OCI-LY7 (cell line): ENCODE results near the gene PRPF40B. TPM values are rescaled to one million over a fixed set of nuclear protein-coding genes. Genes with fewer than 3 reads are reported as not detected.

Experiments used
- BruUV-seq: library from RNA; stranded (reverse); fragments of 400-500 nt; replicated peaks from 2 replicates; lab custom pipeline; 2021; lab: Mats Ljungman, UMichigan
- CTCF ChIA-PET: fragments of 300-600 bp; sonication (Branson Sonifier 250); formaldehyde crosslinking; loops from one replicate; lab custom pipeline; 2022; ENCODE audit warnings: antibody characterized with exemption; ENCODE audit not compliant: unreplicated experiment; lab: Charles Lee
- POLR2A ChIA-PET: fragments of 300-600 bp; sonication (Branson Sonifier 250); formaldehyde crosslinking; loops from one replicate; lab custom pipeline; 2022; ENCODE audit warnings: antibody characterized with exemption; lab: Charles Lee
- DNase-seq: peaks from one replicate; pipeline ENCODE4 v3.0.0-alpha.2; 2015; ENCODE audit warnings: low spot score
- H2AFZ ChIP-seq: fragments of 200-600 bp; sonication (generic), shearing (Covaris generic); 2 replicates; pipeline ENCODE4 v1.6.1; 2014; ENCODE audit warnings: mild to moderate bottlenecking, antibody characterized with exemption, low read length, moderate library complexity
- H3K27ac ChIP-seq: fragments of 200-600 bp; sonication (generic); 2 replicates; pipeline ENCODE4 v1.5.1; 2014; ENCODE audit warnings: mixed run types, low read depth, mild to moderate bottlenecking, moderate library complexity, low read length, inconsistent platforms; ENCODE audit not compliant: poor library complexity, severe bottlenecking
- H3K36me3 ChIP-seq: fragments of 200-600 bp; sonication (generic); 2 replicates; pipeline ENCODE4 v1.6.1; 2014; ENCODE audit warnings: mild to moderate bottlenecking, antibody characterized with exemption, low read length, moderate library complexity, mixed read lengths; ENCODE audit not compliant: insufficient read depth
- H3K4me1 ChIP-seq: fragments of 200-600 bp; sonication (generic); 2 replicates; pipeline ENCODE4 v1.5.1; 2014; ENCODE audit warnings: mild to moderate bottlenecking, low read length; ENCODE audit not compliant: insufficient read depth, poor library complexity, severe bottlenecking
- H3K4me2 ChIP-seq: fragments of 200-600 bp; sonication (generic); 2 replicates; pipeline ENCODE4 v1.6.1; 2014; ENCODE audit warnings: mild to moderate bottlenecking, low read length
- H3K4me3 ChIP-seq: fragments of 200-600 bp; sonication (generic); 2 replicates; pipeline ENCODE4 v1.5.1; 2014; ENCODE audit warnings: mild to moderate bottlenecking, low read depth, low read length; ENCODE audit not compliant: poor library complexity, severe bottlenecking
- H3K79me2 ChIP-seq: fragments of 200-600 bp; sonication (generic); 2 replicates; pipeline ENCODE4 v1.6.1; 2016; ENCODE audit warnings: low read depth, mild to moderate bottlenecking, low read length, moderate library complexity, mixed read lengths; ENCODE audit not compliant: insufficient read depth
- H3K9me2 ChIP-seq: fragments of 200-600 bp; sonication (generic); 2 replicates; pipeline ENCODE4 v1.6.1; 2016; ENCODE audit warnings: mild to moderate bottlenecking, low read length, mixed read lengths; ENCODE audit not compliant: insufficient read depth
- H3K9me3 ChIP-seq: fragments of 200-600 bp; sonication (generic); 2 replicates; pipeline ENCODE4 v1.6.1; 2014; ENCODE audit warnings: mild to moderate bottlenecking, mixed run types, low read length, mixed read lengths
- H4K20me1 ChIP-seq: fragments of 200-600 bp; sonication (generic); 2 replicates; pipeline ENCODE4 v1.6.1; 2014; ENCODE audit warnings: mild to moderate bottlenecking, antibody characterized with exemption, low read length, moderate library complexity, mixed read lengths; ENCODE audit not compliant: insufficient read depth
- CTCF ChIP-seq: fragments of 200-600 bp; sonication (generic); conservative IDR thresholded peaks from 2 replicates; pipeline ENCODE4 v1.5.1; 2014; ENCODE audit warnings: mild to moderate bottlenecking, antibody characterized with exemption, low read length, moderate library complexity, mixed read lengths
- EZH2phosphoT487 ChIP-seq: fragments of 200-600 bp; sonication (generic); IDR thresholded peaks from 2 replicates; pipeline ENCODE4 v1.6.1; 2018; ENCODE audit warnings: low read depth, borderline replicate concordance, mild to moderate bottlenecking, mixed run types, antibody characterized with exemption, low read length, moderate library complexity, mixed read lengths
- intact Hi-C: fragments of 100-400 bp; cut with micrococcal nuclease; formaldehyde crosslinking; loops from one replicate; pipeline ENCODE4 v1.10.0; 2022; ENCODE audit not compliant: unreplicated experiment
- total RNA-seq, 2 experiments: library from RNA; depleted of rRNA in 1 of 2; stranded (reverse); fragments of >200 nt in 1 of 2; shearing (Covaris generic) in 1 of 2; gene quantifications; 2 replicates each; pipeline ENCODE4 v1.2.3, GENCODE V29; 2014 to 2022

PRPF40B gene
- total RNA-seq, 2 experiments from 2014 or later, result 11.3 to 26.3 TPM

- Histone ChIP-seq H3K4me2 (no peak overlapping the region), H2AFZ (no peak overlapping the region), H3K9me2 (no peaks in the 10 kb centered on the region), H3K79me2 (no peaks in the 10 kb centered on the region), H3K4me3 (no peak overlapping the region), H3K27ac (no peak overlapping the region), H4K20me1 (no peaks in the 10 kb centered on the region), H3K4me1 (no peaks in the 10 kb centered on the region), H3K9me3 (no peaks in the 10 kb centered on the region), H3K36me3 (peaks cover 9% of the 10 kb centered on the region)
- no TSS peak for BruUV-seq
- ChIA-PET CTCF (interaction anchor here (1.6 kb wide), 1 partner anchor 28 kb away, joined by 4 read pairs; no protein-coding TSS in a partner anchor), POLR2A (interaction anchor here (0.6 to 1.0 kb wide), 3 partner anchors 38 to 678 kb away, joined by 3 read pairs; partner anchors contain the start of gene SPATS2)
- intact Hi-C loops, result no loop called here
- TF ChIP-seq CTCF, result no peak
- TF ChIP-seq EZH2phosphoT487, result no peak
- no peak for DNase-seq
Measured at GRCh38 chr12:49582201-49582600, 41.2 kb upstream of the PRPF40B start.

DNA sequence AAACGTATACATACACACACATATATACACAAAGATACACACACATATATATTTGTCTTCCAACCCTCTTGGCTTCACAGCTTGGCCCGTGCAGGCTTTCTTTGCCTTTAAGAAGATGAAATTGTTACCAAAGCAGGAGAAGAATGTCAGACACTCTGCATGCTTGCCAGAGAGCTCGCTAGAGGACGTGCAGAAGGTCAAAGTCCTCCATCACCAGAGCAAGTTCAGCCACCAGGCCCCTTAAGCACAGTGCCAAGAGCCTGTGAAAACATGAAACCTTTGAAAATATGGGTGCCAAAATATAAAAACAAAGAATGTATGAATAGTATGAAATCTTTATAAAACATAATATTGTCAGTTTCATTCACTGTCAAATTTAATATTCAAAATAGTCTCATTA lies 40.5 kb upstream of the PRPF40B start:
- no TSS peak for BruUV-seq
- Histone ChIP-seq H3K36me3 (peaks cover 12% of the 10 kb centered on the region), H3K9me3 (no peaks in the 10 kb centered on the region), H2AFZ (no peak overlapping the region), H3K79me2 (no peaks in the 10 kb centered on the region), H3K4me1 (no peaks in the 10 kb centered on the region), H4K20me1 (no peaks in the 10 kb centered on the region), H3K4me2 (no peak overlapping the region), H3K9me2 (no peaks in the 10 kb centered on the region), H3K27ac (no peak overlapping the region), H3K4me3 (no peak overlapping the region)
- ChIA-PET POLR2A (interaction anchor here (0.6 to 1.0 kb wide), 4 partner anchors 37 to 678 kb away, joined by 3 to 4 read pairs (median 3); partner anchors contain the start of genes PRPF40B and SPATS2), CTCF (no interaction called here)
- no peak for TF ChIP-seq EZH2phosphoT487
- TF ChIP-seq CTCF, result no peak
- DNase-seq, result no peak
- intact Hi-C loops, result no loop called here

DNA sequence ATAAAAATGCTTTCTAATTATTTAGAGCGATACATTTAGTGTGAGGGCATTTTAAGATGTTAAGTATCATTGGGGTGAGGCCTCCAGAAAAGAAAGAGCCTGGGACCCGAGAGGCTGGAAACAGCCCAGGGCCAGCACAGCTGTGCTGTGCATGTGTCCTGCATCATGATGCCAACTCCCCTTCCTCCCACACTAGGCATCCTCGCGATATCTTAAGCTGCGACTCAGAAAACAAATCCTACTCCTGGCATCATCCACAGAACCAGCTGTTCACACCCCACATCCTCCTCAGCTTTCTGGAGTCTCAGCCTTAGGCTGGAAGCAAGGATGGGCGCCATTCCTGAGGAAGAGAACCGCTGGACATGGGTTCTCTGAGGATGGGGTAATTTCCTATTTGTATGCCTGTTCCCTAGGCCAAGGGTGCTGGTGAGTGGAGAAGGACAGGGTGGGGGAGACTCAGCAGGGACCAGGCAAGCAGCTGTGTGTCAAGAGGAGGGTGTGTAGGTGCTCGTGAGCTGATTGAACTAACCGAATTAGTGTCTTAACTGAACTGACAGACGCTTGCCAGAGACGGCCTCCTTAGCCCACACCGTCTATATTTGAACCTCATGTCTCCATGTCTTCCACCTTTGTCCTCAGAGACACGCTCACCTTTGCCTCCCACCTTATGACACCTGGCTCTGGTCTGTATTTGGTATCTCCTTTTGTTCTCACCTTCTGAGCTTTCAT lies 39.8 kb upstream of the PRPF40B start:
- CTCF ChIA-PET, result no interaction called here
- Histone ChIP-seq H2AFZ (no peak overlapping the region), H3K4me3 (no peak overlapping the region), H3K27ac (no peak overlapping the region), H3K79me2 (no peaks in the 10 kb centered on the region), H3K4me2 (no peak overlapping the region), H3K36me3 (peaks cover 15% of the 10 kb centered on the region), H3K4me1 (no peaks in the 10 kb centered on the region), H3K9me2 (no peaks in the 10 kb centered on the region), H4K20me1 (no peaks in the 10 kb centered on the region), H3K9me3 (no peaks in the 10 kb centered on the region)
- POLR2A ChIA-PET, result interaction anchor here (0.6 to 1.0 kb wide), 3 partner anchors 27 to 216 kb away, joined by 3 to 4 read pairs (median 3); partner anchors contain the start of genes PRPF40B and SPATS2
- DNase-seq, result no peak
- no peak for TF ChIP-seq EZH2phosphoT487
- no peak for TF ChIP-seq CTCF
- BruUV-seq, result no TSS peak
- intact Hi-C loops, result no loop called here
